Loucy (cell line): ENCODE measurements around the gene NCKIPSD.
A peak's percentile ranks its signal among the peaks of the same experiment; 100 is the strongest.

Source experiments
- H2AFZ ChIP-seq: fragments of 200-600 bp; sonication (generic); 2 replicates; pipeline ENCODE4 v1.6.0; 2016; ENCODE audit warnings: antibody characterized with exemption, mild to moderate bottlenecking, low read length, moderate library complexity
- H3F3A ChIP-seq: fragments of 200-600 bp; 2 replicates; pipeline ENCODE4 v1.6.0; 2016; ENCODE audit warnings: antibody characterized with exemption, low read depth, mild to moderate bottlenecking
- H3K27me3 ChIP-seq: fragments of 200-600 bp; sonication (generic); 2 replicates; pipeline ENCODE4 v1.6.1; 2014; ENCODE audit warnings: low read length, mild to moderate bottlenecking; ENCODE audit not compliant: insufficient read depth, poor library complexity, severe bottlenecking
- H3K36me3 ChIP-seq: fragments of 200-600 bp; sonication (generic); 2 replicates; pipeline ENCODE4 v1.6.1; 2016; ENCODE audit warnings: low read length; ENCODE audit not compliant: insufficient read depth
- H3K4me1 ChIP-seq: fragments of 200-600 bp; sonication (generic); 2 replicates; pipeline ENCODE4 v1.5.1; 2014; ENCODE audit warnings: low read length, mild to moderate bottlenecking; ENCODE audit not compliant: insufficient read depth, poor library complexity, severe bottlenecking
- H3K4me2 ChIP-seq: fragments of 200-600 bp; sonication (generic); 2 replicates; pipeline ENCODE4 v1.6.0; 2014; ENCODE audit warnings: antibody characterized with exemption, low read length, low read depth, mild to moderate bottlenecking; ENCODE audit not compliant: poor library complexity, severe bottlenecking
- H3K4me3 ChIP-seq: fragments of 200-600 bp; sonication (generic); 2 replicates; pipeline ENCODE4 v1.5.1; 2014; ENCODE audit warnings: low read length, mild to moderate bottlenecking, mixed read lengths; ENCODE audit not compliant: poor library complexity, severe bottlenecking
- H3K79me2 ChIP-seq: fragments of 200-600 bp; sonication (generic); 2 replicates; pipeline ENCODE4 v1.6.1; 2014; ENCODE audit warnings: low read length; ENCODE audit not compliant: insufficient read depth
- H3K9ac ChIP-seq: fragments of 200-600 bp; sonication (generic); 2 replicates; pipeline ENCODE4 v1.6.0; 2014; ENCODE audit warnings: mild to moderate bottlenecking, low read depth, low read length, moderate library complexity; ENCODE audit not compliant: poor library complexity, severe bottlenecking
- H3K9me2 ChIP-seq: fragments of 200-600 bp; sonication (generic); replicated peaks from 2 replicates; pipeline ENCODE4 v1.6.1; 2016; ENCODE audit warnings: low read depth, low read length, mixed read lengths
- H3K9me3 ChIP-seq: fragments of 200-600 bp; sonication (generic); 2 replicates; pipeline ENCODE4 v1.6.1; 2014; ENCODE audit warnings: mild to moderate bottlenecking, antibody characterized with exemption, low read length, low read depth; ENCODE audit not compliant: insufficient read depth
- H4K20me1 ChIP-seq: fragments of 200-600 bp; sonication (generic); 2 replicates; pipeline ENCODE4 v1.6.0; 2014; ENCODE audit warnings: antibody characterized with exemption, low read length, mild to moderate bottlenecking; ENCODE audit not compliant: insufficient read depth, poor library complexity, severe bottlenecking
- EZH2phosphoT487 ChIP-seq: fragments of 200-600 bp; IDR thresholded peaks from 2 replicates; pipeline ENCODE4 v1.6.1; 2018; ENCODE audit warnings: antibody characterized with exemption, mild to moderate bottlenecking, moderate library complexity, borderline replicate concordance
- TF ChIP-seq, protein P1 (sequence below): fragments of 200-600 bp; sonication (generic); conservative IDR thresholded peaks from 2 replicates; pipeline ENCODE4 v1.5.1; 2014; ENCODE audit warnings: mild to moderate bottlenecking, antibody characterized with exemption, low read length

The NCKIPSD gene

DNA sequence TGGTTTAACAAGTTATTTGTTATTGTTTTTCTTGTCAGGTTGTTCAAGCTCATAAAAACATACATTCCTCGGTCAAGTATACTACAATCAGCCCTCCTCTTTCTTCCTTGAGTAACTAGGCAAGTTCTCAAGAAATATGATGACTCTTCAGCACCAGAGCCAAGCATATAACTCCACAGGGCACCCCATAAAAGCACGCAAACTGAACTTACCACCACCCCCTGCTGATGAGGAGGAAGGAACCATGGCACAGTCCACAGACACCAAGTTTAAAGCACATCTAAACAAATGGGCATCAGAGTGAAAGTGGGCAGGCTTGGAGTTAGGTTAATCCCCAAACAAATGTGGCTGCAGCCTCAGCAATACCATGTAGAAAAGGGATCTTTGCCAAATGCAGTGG is 26.0 kb upstream of the NCKIPSD start:
- peaks cover 22% of the 10 kb centered on the region; the same call in 1 of the 2 replicates for H3K36me3 ChIP-seq

DNA sequence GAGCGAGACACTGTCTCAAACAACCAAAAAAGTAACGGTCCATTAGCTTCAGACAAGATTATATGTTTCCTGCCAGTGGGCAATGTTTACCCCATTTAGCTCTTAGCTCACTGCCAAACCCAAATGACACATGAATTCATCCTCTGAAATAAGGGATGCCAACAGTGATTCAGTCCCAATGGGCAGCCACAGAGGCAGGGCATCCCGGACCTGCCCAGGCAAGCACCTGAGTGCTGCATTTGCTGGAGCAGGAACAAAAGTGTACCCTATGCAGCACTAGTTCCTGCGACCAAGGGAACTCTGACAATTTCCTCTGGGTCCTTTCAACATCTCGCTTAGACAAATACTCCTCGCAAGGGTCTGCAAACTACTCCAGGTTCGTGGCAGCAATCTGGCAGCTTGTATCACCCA is 23.3 kb upstream of the NCKIPSD start:
- no peaks in the 10 kb centered on the region for H3K9me2 ChIP-seq
- peak overlapping the region; percentile 31 for H3K4me3 ChIP-seq
- H2AFZ ChIP-seq: no peak overlapping the region
- H3F3A ChIP-seq: no peaks in the 10 kb centered on the region
- H3K4me1 ChIP-seq: peaks cover 32% of the 10 kb centered on the region
- H3K9me3 ChIP-seq: no peaks in the 10 kb centered on the region
- no peaks in the 10 kb centered on the region for H3K27me3 ChIP-seq
- peaks cover 99% of the 10 kb centered on the region for H3K79me2 ChIP-seq
- no peak for TF ChIP-seq EZH2phosphoT487
- TF ChIP-seq, protein P1, sequence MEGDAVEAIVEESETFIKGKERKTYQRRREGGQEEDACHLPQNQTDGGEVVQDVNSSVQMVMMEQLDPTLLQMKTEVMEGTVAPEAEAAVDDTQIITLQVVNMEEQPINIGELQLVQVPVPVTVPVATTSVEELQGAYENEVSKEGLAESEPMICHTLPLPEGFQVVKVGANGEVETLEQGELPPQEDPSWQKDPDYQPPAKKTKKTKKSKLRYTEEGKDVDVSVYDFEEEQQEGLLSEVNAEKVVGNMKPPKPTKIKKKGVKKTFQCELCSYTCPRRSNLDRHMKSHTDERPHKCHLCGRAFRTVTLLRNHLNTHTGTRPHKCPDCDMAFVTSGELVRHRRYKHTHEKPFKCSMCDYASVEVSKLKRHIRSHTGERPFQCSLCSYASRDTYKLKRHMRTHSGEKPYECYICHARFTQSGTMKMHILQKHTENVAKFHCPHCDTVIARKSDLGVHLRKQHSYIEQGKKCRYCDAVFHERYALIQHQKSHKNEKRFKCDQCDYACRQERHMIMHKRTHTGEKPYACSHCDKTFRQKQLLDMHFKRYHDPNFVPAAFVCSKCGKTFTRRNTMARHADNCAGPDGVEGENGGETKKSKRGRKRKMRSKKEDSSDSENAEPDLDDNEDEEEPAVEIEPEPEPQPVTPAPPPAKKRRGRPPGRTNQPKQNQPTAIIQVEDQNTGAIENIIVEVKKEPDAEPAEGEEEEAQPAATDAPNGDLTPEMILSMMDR: no peak
- H3K4me2 ChIP-seq: peak overlapping the region; percentile 67
- H3K36me3 ChIP-seq: peaks cover 27% of the 10 kb centered on the region; the same call in 1 of the 2 replicates
- peak overlapping the region; percentile 37 for H3K9ac ChIP-seq
- peaks cover 91% of the 10 kb centered on the region for H4K20me1 ChIP-seq

More for the DNA sequence above, 26.0 kb upstream of the NCKIPSD start:
- H4K20me1 ChIP-seq: peaks cover 90% of the 10 kb centered on the region
- no peak overlapping the region for H2AFZ ChIP-seq
- H3K9me2 ChIP-seq: no peaks in the 10 kb centered on the region
- TF ChIP-seq EZH2phosphoT487: no peak
- TF ChIP-seq, protein P1: no peak
- no peaks in the 10 kb centered on the region for H3F3A ChIP-seq
- peak overlapping the region; percentile 5 for H3K9ac ChIP-seq
- peaks cover 49% of the 10 kb centered on the region for H3K4me1 ChIP-seq
- peaks cover 100% of the 10 kb centered on the region for H3K79me2 ChIP-seq
- peak overlapping the region; percentile 80 for H3K4me2 ChIP-seq
- peak overlapping the region; percentile 44 for H3K4me3 ChIP-seq
- no peaks in the 10 kb centered on the region for H3K9me3 ChIP-seq
- H3K27me3 ChIP-seq: no peaks in the 10 kb centered on the region

DNA sequence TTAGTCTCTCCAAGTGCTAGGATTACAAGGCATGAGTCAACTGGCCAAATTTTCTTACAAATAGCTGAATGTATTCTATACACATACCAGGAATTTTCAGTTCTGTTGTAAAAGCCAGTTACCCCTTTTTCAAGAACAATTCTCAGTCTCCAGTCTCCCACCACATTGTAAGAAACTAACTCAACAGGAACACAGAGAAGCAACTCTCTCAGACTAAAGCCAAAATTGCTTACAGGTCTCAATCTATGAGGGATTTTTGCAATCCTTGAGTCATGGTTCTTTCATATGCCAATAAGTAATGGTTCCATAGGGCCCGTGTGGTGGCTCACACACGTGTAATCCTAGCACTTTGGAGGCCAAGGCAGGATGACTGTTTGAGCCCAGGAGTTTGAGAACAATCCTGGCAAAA is 22.8 kb upstream of the NCKIPSD start:
- H4K20me1 ChIP-seq: peaks cover 91% of the 10 kb centered on the region
- H3F3A ChIP-seq: no peaks in the 10 kb centered on the region
- peaks cover 27% of the 10 kb centered on the region; the same call in 1 of the 2 replicates for H3K36me3 ChIP-seq
- no peak overlapping the region for H2AFZ ChIP-seq
- H3K9me3 ChIP-seq: no peaks in the 10 kb centered on the region
- peak overlapping the region; percentile 67 for H3K4me2 ChIP-seq
- H3K4me1 ChIP-seq: peaks cover 31% of the 10 kb centered on the region
- no peaks in the 10 kb centered on the region for H3K9me2 ChIP-seq
- no peaks in the 10 kb centered on the region for H3K27me3 ChIP-seq
- no peak overlapping the region for H3K4me3 ChIP-seq
- peaks cover 99% of the 10 kb centered on the region for H3K79me2 ChIP-seq
- peak overlapping the region; percentile 37 for H3K9ac ChIP-seq
- TF ChIP-seq, protein P1: no peak
- TF ChIP-seq EZH2phosphoT487: no peak
